H4 (cell line): ENCODE measurements around the gene CSF2. TPM values are rescaled to one million over a fixed set of nuclear protein-coding genes. Genes with fewer than 3 reads are reported as not detected.

Experiments used
- DNase-seq: peaks from one replicate; pipeline ENCODE4 v3.0.0-alpha.2; 2015; ENCODE audit warnings: low spot score
- total RNA-seq: library from RNA; depleted of rRNA; stranded (reverse); fragments of >200 nt; shearing (Covaris generic); gene quantifications from 2 replicates; pipeline ENCODE4 v1.2.3, GENCODE V29; 2014; rRNA removed

The CSF2 gene
- total RNA-seq, result 0.37 TPM in 1 of 2 replicates, not detected in the other

- DNase-seq, result peak; percentile 77
Observed at GRCh38 chr5:132073231-132074013, at the start of gene CSF2. Gene CSF2, plus strand, starts transcription at chr5:132073789. Its CDS starts 35 bp downstream, at chr5:132073824.

- DNase-seq, result no peak
Observed at GRCh38 chr5:132024117-132024435, 49.5 kb upstream of the CSF2 start.

- no peak for DNase-seq
Observed at GRCh38 chr5:132024789-132025402, 48.7 kb upstream of the CSF2 start.

- DNase-seq, result no peak
Observed at GRCh38 chr5:132025403-132025971, 48.1 kb upstream of the CSF2 start.

GRCh38 chr5:132026516-132027008 is 47.0 kb upstream of the CSF2 start:
- DNase-seq, result no peak

GRCh38 chr5:132027027-132027426 is 46.6 kb upstream of the CSF2 start:
- DNase-seq, result no peak

- no peak for DNase-seq
Observed at GRCh38 chr5:132029609-132030330, 43.8 kb upstream of the CSF2 start.

- no peak for DNase-seq
Observed at GRCh38 chr5:132030610-132031009, 43.0 kb upstream of the CSF2 start.

- DNase-seq, result no peak
Observed at GRCh38 chr5:132032196-132032595, 41.4 kb upstream of the CSF2 start.

GRCh38 chr5:132033122-132033521 is 40.5 kb upstream of the CSF2 start:
- no peak for DNase-seq

GRCh38 chr5:132037353-132037752 is 36.2 kb upstream of the CSF2 start:
- DNase-seq, result no peak

- DNase-seq, result no peak
Observed at GRCh38 chr5:132044207-132044606, 29.4 kb upstream of the CSF2 start.

GRCh38 chr5:132046880-132047299 is 26.7 kb upstream of the CSF2 start:
- DNase-seq, result no peak

- DNase-seq, result no peak
Observed at GRCh38 chr5:132049093-132049492, 24.5 kb upstream of the CSF2 start.

- no peak for DNase-seq
Observed at GRCh38 chr5:132049559-132049958, 24.0 kb upstream of the CSF2 start.

GRCh38 chr5:132050136-132050535 is 23.5 kb upstream of the CSF2 start:
- DNase-seq, result no peak

GRCh38 chr5:132050661-132051552 is 22.7 kb upstream of the CSF2 start:
- no peak for DNase-seq

- no peak for DNase-seq
Observed at GRCh38 chr5:132052520-132052919, 21.1 kb upstream of the CSF2 start.

GRCh38 chr5:132053483-132053882 is 20.1 kb upstream of the CSF2 start:
- DNase-seq, result no peak

GRCh38 chr5:132054031-132054696 is 19.4 kb upstream of the CSF2 start:
- no peak for DNase-seq
